ENCODE results near the gene MT1A.

DNA sequence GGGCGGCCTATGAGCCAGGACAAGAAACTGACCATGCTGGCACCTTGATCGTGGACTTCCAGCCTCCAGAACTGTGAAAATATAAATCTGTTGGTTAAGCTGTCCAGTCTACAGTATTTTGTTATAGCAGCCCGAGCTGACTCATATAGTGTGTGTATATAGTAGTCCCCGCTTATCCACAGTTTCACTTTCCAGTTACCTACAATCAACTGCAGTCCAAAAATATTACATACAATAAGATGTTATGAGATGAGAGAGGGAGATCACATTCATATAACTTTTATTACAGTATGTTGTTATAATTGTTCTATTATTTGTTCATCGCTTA lies 44.2 kb upstream of the MT1A start:
- TF ChIP-seq GABPB1 (CRISPR knock-in tag; IDR thresholded peaks at IDR 0.05) (no peak), CBFB (CRISPR knock-in tag; IDR thresholded peaks at IDR 0.05; ENCODE audit: low read depth) (no peak), NFATC4 (CRISPR knock-in tag; IDR thresholded peaks at IDR 0.05) (no peak), IRF2 (CRISPR knock-in tag; IDR thresholded peaks at IDR 0.05; ENCODE audit: borderline replicate concordance, low read depth) (no peak), NR2C2 (CRISPR knock-in tag; IDR thresholded peaks at IDR 0.05) (no peak), ZNF232 (CRISPR knock-in tag; IDR thresholded peaks at IDR 0.05) (no peak), SP1 (CRISPR knock-in tag; conservative IDR thresholded peaks at IDR 0.05) (no peak)
- TF ChIP-seq, protein P1, sequence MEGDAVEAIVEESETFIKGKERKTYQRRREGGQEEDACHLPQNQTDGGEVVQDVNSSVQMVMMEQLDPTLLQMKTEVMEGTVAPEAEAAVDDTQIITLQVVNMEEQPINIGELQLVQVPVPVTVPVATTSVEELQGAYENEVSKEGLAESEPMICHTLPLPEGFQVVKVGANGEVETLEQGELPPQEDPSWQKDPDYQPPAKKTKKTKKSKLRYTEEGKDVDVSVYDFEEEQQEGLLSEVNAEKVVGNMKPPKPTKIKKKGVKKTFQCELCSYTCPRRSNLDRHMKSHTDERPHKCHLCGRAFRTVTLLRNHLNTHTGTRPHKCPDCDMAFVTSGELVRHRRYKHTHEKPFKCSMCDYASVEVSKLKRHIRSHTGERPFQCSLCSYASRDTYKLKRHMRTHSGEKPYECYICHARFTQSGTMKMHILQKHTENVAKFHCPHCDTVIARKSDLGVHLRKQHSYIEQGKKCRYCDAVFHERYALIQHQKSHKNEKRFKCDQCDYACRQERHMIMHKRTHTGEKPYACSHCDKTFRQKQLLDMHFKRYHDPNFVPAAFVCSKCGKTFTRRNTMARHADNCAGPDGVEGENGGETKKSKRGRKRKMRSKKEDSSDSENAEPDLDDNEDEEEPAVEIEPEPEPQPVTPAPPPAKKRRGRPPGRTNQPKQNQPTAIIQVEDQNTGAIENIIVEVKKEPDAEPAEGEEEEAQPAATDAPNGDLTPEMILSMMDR (IDR thresholded peaks at IDR 0.05) = no peak
- TF ChIP-seq, protein P2, sequence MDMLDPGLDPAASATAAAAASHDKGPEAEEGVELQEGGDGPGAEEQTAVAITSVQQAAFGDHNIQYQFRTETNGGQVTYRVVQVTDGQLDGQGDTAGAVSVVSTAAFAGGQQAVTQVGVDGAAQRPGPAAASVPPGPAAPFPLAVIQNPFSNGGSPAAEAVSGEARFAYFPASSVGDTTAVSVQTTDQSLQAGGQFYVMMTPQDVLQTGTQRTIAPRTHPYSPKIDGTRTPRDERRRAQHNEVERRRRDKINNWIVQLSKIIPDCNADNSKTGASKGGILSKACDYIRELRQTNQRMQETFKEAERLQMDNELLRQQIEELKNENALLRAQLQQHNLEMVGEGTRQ (CRISPR knock-in tag; IDR thresholded peaks at IDR 0.05) = no peak
- TF ChIP-seq, protein P3, sequence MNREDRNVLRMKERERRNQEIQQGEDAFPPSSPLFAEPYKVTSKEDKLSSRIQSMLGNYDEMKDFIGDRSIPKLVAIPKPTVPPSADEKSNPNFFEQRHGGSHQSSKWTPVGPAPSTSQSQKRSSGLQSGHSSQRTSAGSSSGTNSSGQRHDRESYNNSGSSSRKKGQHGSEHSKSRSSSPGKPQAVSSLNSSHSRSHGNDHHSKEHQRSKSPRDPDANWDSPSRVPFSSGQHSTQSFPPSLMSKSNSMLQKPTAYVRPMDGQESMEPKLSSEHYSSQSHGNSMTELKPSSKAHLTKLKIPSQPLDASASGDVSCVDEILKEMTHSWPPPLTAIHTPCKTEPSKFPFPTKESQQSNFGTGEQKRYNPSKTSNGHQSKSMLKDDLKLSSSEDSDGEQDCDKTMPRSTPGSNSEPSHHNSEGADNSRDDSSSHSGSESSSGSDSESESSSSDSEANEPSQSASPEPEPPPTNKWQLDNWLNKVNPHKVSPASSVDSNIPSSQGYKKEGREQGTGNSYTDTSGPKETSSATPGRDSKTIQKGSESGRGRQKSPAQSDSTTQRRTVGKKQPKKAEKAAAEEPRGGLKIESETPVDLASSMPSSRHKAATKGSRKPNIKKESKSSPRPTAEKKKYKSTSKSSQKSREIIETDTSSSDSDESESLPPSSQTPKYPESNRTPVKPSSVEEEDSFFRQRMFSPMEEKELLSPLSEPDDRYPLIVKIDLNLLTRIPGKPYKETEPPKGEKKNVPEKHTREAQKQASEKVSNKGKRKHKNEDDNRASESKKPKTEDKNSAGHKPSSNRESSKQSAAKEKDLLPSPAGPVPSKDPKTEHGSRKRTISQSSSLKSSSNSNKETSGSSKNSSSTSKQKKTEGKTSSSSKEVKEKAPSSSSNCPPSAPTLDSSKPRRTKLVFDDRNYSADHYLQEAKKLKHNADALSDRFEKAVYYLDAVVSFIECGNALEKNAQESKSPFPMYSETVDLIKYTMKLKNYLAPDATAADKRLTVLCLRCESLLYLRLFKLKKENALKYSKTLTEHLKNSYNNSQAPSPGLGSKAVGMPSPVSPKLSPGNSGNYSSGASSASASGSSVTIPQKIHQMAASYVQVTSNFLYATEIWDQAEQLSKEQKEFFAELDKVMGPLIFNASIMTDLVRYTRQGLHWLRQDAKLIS (CRISPR knock-in tag; IDR thresholded peaks at IDR 0.05; ENCODE audit: borderline replicate concordance) = no peak
- TF ChIP-seq, protein P4, sequence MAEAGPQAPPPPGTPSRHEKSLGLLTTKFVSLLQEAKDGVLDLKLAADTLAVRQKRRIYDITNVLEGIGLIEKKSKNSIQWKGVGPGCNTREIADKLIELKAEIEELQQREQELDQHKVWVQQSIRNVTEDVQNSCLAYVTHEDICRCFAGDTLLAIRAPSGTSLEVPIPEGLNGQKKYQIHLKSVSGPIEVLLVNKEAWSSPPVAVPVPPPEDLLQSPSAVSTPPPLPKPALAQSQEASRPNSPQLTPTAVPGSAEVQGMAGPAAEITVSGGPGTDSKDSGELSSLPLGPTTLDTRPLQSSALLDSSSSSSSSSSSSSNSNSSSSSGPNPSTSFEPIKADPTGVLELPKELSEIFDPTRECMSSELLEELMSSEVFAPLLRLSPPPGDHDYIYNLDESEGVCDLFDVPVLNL (CRISPR knock-in tag; IDR thresholded peaks at IDR 0.05; ENCODE audit: borderline replicate concordance, low read depth) = no peak
- TF ChIP-seq, protein P5, sequence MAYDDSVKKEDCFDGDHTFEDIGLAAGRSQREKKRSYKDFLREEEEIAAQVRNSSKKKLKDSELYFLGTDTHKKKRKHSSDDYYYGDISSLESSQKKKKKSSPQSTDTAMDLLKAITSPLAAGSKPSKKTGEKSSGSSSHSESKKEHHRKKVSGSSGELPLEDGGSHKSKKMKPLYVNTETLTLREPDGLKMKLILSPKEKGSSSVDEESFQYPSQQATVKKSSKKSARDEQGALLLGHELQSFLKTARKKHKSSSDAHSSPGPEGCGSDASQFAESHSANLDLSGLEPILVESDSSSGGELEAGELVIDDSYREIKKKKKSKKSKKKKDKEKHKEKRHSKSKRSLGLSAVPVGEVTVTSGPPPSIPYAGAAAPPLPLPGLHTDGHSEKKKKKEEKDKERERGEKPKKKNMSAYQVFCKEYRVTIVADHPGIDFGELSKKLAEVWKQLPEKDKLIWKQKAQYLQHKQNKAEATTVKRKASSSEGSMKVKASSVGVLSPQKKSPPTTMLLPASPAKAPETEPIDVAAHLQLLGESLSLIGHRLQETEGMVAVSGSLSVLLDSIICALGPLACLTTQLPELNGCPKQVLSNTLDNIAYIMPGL (CRISPR knock-in tag; IDR thresholded peaks at IDR 0.05) = no peak
- TF ChIP-seq, protein P6, sequence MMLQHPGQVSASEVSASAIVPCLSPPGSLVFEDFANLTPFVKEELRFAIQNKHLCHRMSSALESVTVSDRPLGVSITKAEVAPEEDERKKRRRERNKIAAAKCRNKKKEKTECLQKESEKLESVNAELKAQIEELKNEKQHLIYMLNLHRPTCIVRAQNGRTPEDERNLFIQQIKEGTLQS (CRISPR knock-in tag; conservative IDR thresholded peaks at IDR 0.05) = no peak
- TF ChIP-seq, protein P7, sequence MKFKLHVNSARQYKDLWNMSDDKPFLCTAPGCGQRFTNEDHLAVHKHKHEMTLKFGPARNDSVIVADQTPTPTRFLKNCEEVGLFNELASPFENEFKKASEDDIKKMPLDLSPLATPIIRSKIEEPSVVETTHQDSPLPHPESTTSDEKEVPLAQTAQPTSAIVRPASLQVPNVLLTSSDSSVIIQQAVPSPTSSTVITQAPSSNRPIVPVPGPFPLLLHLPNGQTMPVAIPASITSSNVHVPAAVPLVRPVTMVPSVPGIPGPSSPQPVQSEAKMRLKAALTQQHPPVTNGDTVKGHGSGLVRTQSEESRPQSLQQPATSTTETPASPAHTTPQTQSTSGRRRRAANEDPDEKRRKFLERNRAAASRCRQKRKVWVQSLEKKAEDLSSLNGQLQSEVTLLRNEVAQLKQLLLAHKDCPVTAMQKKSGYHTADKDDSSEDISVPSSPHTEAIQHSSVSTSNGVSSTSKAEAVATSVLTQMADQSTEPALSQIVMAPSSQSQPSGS (CRISPR knock-in tag; IDR thresholded peaks at IDR 0.05; ENCODE audit: borderline replicate concordance, low read depth) = no peak
